ENCODE results near the gene GDF3.

- peak; percentile 60 for TF ChIP-seq CTCF (conservative IDR thresholded peaks at IDR 0.05)
- TF ChIP-seq EZH2 (IDR thresholded peaks at IDR 0.05; ENCODE audit: low read depth) = no peak
Observed at GRCh38 chr12:7667125-7667524, 28.4 kb downstream of the GDF3 start.

Measured in PC-9 (cell line).